Panc1 (cell line): ENCODE data around the gene CEP192. TPM values are rescaled to one million over a fixed set of nuclear protein-coding genes. Genes with fewer than 3 reads are reported as not detected.

Source experiments
- ATAC-seq: fragments of 200-7000 bp; cut with Tn5 transposase; 2 replicates; pipeline ENCODE4 v1.9.1; 2020; ENCODE audit warnings: mild to moderate bottlenecking, moderate library complexity
- BruUV-seq: library from RNA; stranded (reverse); fragments of 400-500 nt; replicated peaks from 2 replicates; lab custom pipeline; 2021; lab: Mats Ljungman, UMichigan
- CTCF ChIA-PET: fragments of 300-600 bp; sonication (Branson Sonifier 250); formaldehyde crosslinking; loops from one replicate; lab custom pipeline; 2022; ENCODE audit warnings: antibody characterized with exemption; lab: Charles Lee
- POLR2A ChIA-PET: fragments of 300-600 bp; sonication (Branson Sonifier 250); formaldehyde crosslinking; loops from one replicate; lab custom pipeline; 2022; ENCODE audit warnings: antibody characterized with exemption; lab: Charles Lee
- DNase-seq: peaks from one replicate; pipeline ENCODE4 v3.0.0-alpha.2; 2010; ENCODE audit warnings: low read depth, low spot score
- H3K27ac ChIP-seq: 2 replicates; pipeline ENCODE4 v1.5.1; 2011; ENCODE audit warnings: mild to moderate bottlenecking, low read length, inconsistent platforms
- H3K27me3 ChIP-seq: fragments of 200-500 bp; sonication (Bioruptor generic); 2 replicates; pipeline ENCODE4 v1.6.0; 2014; ENCODE audit warnings: low read length, inconsistent platforms; ENCODE audit not compliant: control insufficient read depth, insufficient read depth
- H3K36me3 ChIP-seq: fragments of 200-500 bp; sonication (Bioruptor generic); 2 replicates; pipeline ENCODE4 v1.5.1; 2014; ENCODE audit warnings: inconsistent platforms, mild to moderate bottlenecking, low read length, moderate library complexity; ENCODE audit not compliant: control insufficient read depth, insufficient read depth
- H3K4me1 ChIP-seq: 2 replicates; pipeline ENCODE4 v1.5.1; 2011; ENCODE audit warnings: inconsistent platforms, mild to moderate bottlenecking, low read length, moderate library complexity; ENCODE audit not compliant: control insufficient read depth, insufficient read depth
- H3K4me3 ChIP-seq, 2 experiments: 2 replicates each; pipeline ENCODE4 v1.5.1; 2011 to 2012; ENCODE audit warnings: low read depth in 2 of 2, low read length in 2 of 2, mild to moderate bottlenecking in 2 of 2, inconsistent platforms in 1 of 2, moderate library complexity in 1 of 2
- H3K9me3 ChIP-seq: fragments of 200-500 bp; sonication (Bioruptor generic); 2 replicates; pipeline ENCODE4 v1.5.1; 2014; ENCODE audit warnings: low read depth, mild to moderate bottlenecking, inconsistent platforms, low read length, moderate library complexity; ENCODE audit not compliant: control insufficient read depth, insufficient read depth
- CTCF ChIP-seq: fragments of 450-650 bp; IDR thresholded peaks from 2 replicates; pipeline ENCODE4 v1.5.1; 2017; ENCODE audit warnings: mild to moderate bottlenecking
- POLR2AphosphoS5 ChIP-seq: IDR thresholded peaks from 2 replicates; pipeline ENCODE4 v1.6.1; 2012; ENCODE audit warnings: mild to moderate bottlenecking, low read depth, low read length, moderate library complexity
- REST ChIP-seq, 2 experiments: IDR thresholded peaks; 2 replicates each; pipeline ENCODE4 v1.6.1; 2011 to 2012; ENCODE audit warnings: low read depth in 2 of 2, control low read depth in 1 of 2, low read length in 1 of 2, mild to moderate bottlenecking in 1 of 2, moderate library complexity in 1 of 2; ENCODE audit not compliant: insufficient read depth in 1 of 2
- SIN3A ChIP-seq: IDR thresholded peaks from 2 replicates; pipeline ENCODE4 v1.6.1; 2012; ENCODE audit warnings: low read depth, mild to moderate bottlenecking, low read length, moderate library complexity, borderline replicate concordance; ENCODE audit not compliant: insufficient read depth
- TCF7L2 ChIP-seq: IDR thresholded peaks from 2 replicates; pipeline ENCODE4 v1.6.1; 2011; ENCODE audit warnings: mild to moderate bottlenecking, low read depth, low read length, inconsistent platforms
- in situ Hi-C: cut with HindIII; loops from 2 replicates; pipeline ENCODE4 v1.10.0; 2016; ENCODE audit warnings: low sequenced_read_pairs, low pct_unique_long_range_greater_than_20kb
- intact Hi-C: fragments of 100-400 bp; cut with micrococcal nuclease; formaldehyde crosslinking; loops from one replicate; pipeline ENCODE4 v1.10.0; 2022; ENCODE audit not compliant: unreplicated experiment
- total RNA-seq: library from RNA; stranded (reverse); gene quantifications from one replicate; pipeline ENCODE4 v1.2.1, GENCODE V29; 2021; ENCODE audit not compliant: unreplicated experiment

CEP192 gene
- total RNA-seq, 1 experiment from 2014 or later, result 27.2 TPM

GRCh38 chr18:13017247-13017875 is 26.2 kb downstream of the CEP192 start:
- POLR2A ChIA-PET, result no interaction called here
- in situ Hi-C loops (no loop called here), intact Hi-C loops (no loop called here)
- Histone ChIP-seq H3K4me3 (no peak overlapping the region), H3K4me1 (no peaks in the 10 kb centered on the region), H3K9me3 (no peaks in the 10 kb centered on the region), H3K36me3 (peaks cover 33% of the 10 kb centered on the region), H3K27ac (no peak overlapping the region), H3K27me3 (no peaks in the 10 kb centered on the region)
- DNase-seq (no peak), ATAC-seq (no peak)
- CTCF ChIA-PET, result no interaction called here
- TF ChIP-seq CTCF (no peak), TCF7L2 (no peak), REST (IDR thresholded peaks at IDR 0.05; ENCODE audit: insufficient read depth in 1 of 2, low read depth in 2 of 2, low read length in 1 of 2) (no peak), POLR2AphosphoS5 (no peak), SIN3A (no peak)
- BruUV-seq, result no TSS peak

GRCh38 chr18:13018374-13018773 is 27.2 kb downstream of the CEP192 start:
- no peak overlapping the region for H3K27ac ChIP-seq
- H3K4me3 ChIP-seq, result no peak overlapping the region
- intact Hi-C loops (no loop called here), in situ Hi-C loops (no loop called here)
- CTCF ChIA-PET, result no interaction called here
- ATAC-seq, result no peak
- POLR2A ChIA-PET, result interaction anchor here (0.6 kb wide), 1 partner anchor 35 kb away, joined by 3 read pairs; no protein-coding TSS in a partner anchor
- peaks cover 26% of the 10 kb centered on the region for H3K36me3 ChIP-seq
- H3K27me3 ChIP-seq, result no peaks in the 10 kb centered on the region
- no peaks in the 10 kb centered on the region for H3K9me3 ChIP-seq
- TF ChIP-seq POLR2AphosphoS5 (no peak), REST (IDR thresholded peaks at IDR 0.05; ENCODE audit: insufficient read depth in 1 of 2, low read depth in 2 of 2, low read length in 1 of 2) (no peak), CTCF (no peak), TCF7L2 (no peak), SIN3A (no peak)
- BruUV-seq, result no TSS peak
- H3K4me1 ChIP-seq, result no peaks in the 10 kb centered on the region
- no peak for DNase-seq
